Measurements from ENCODE around the gene TMEM59.
A peak's percentile ranks its signal among the peaks of the same experiment; 100 is the strongest.
"Not testable (repeated sequence)": the region's sequence is repeated elsewhere in the genome, so short reads cannot be mapped to it uniquely, and the experiment has no call there.

Gene TMEM59, protein sequence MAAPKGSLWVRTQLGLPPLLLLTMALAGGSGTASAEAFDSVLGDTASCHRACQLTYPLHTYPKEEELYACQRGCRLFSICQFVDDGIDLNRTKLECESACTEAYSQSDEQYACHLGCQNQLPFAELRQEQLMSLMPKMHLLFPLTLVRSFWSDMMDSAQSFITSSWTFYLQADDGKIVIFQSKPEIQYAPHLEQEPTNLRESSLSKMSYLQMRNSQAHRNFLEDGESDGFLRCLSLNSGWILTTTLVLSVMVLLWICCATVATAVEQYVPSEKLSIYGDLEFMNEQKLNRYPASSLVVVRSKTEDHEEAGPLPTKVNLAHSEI

DNA sequence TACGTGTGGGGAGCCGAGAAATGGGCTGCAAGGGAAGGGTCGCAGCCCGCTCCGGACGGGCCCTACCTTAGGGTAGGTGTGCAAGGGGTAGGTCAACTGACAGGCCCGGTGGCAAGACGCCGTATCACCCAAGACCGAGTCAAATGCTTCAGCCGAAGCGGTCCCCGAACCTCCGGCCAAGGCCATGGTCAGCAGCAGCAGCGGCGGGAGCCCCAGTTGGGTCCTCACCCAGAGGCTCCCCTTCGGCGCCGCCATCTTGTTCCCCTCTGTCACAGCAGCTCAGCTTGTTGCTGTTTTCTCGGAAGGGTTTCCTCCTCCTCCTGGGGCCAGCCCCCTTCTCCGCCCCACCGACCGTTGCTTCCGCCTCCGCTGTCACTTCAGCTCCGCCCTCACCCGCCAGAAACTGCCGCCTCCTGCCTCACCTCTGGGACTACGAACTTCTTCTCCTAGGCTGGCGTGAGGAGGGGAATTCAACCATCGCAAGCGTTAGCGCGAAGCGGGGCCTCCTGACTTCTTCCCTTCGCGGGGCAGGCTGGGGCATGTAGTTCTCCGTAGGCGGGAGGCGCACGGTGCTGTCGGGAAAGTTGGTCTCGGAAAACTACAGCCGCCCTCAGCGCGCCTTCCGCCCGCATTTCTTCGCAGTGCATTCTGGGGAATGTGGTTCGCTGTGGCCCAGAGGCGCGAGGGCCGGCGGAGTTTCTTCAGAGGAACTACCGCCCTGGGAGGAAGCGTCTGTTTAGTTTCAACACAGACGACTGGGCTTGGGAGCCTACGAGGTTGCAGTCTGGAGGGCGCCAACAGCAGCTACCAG is at the start of gene TMEM59, which contains the start of gene TCEANC2:
TMEM59 (minus strand) TSS at position 271 of the 811 bp plus-strand sequence; CDS start at position 255, 16 bp downstream.
TCEANC2 (plus strand) TSS at position 675 of the 811 bp plus-strand sequence. CDS start 815 bp downstream, outside the sequence.
- DNase-seq, result peak; percentile 80 to 99 (median 96)

DNA sequence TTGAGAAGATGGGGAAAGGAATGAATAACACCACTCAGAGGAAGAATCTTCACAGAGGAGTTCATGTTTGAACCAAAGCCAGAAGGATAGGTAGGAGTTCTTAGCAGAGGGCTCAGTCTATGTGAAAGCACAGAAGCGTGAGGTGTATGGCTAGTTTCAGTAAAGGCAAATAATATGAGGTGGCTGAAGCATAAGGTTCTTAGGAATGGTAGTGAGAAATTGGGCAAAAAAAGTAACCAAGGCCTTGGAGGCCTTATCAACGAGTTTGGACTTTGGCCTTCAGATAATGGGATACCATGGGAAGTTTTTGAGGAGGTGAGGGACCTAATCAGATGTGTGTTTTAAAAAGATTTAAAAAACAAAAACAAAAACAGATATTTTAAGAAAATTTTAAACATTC is 47.5 kb upstream of the TMEM59 start:
- DNase-seq, result no peak

DNA sequence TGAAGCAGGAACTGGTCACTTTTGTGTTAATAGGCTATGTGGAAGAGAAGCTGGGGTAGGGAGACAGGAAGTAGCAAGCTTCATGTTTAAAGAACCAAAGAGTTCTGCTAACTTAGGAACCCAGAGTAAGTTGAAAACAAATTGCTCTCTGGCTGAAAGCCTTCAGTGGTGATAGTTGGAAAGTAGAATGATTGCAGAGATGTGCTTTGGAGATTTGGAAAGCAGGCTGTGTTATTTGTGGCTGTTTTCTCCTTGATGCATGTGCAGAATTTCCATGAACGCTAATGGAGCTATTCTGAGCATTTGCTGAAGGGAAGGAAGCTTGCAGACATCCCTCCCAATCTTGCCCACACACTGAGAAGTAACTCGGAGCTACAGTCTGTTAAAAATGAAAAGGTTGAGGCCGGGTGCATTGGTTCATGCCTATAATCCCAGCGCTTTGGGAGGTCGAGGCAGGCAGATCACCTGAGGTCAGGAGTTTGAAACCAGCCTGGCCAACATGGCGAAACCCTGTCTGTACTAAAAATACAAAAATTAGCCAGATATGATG is 46.1 kb upstream of the TMEM59 start:
- DNase-seq, result no peak

DNA sequence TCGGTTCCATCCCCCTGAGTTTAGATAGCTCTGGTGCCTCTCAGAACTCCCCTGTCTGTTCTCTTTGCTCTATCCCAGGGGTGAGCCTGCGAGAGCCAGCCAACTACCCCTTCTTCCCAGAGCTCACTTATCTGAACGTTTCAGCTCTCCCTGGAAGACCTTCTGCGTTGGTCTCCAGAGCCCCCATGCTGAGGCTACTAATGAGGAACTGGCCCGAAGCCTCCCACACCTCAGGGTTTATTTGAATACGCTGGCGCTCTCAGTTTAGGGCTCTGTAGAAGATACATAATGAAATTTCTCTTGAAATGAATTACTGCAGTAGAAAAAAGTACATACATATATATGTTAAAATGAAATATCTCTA is 43.9 kb upstream of the TMEM59 start:
- DNase-seq, result no peak

DNA sequence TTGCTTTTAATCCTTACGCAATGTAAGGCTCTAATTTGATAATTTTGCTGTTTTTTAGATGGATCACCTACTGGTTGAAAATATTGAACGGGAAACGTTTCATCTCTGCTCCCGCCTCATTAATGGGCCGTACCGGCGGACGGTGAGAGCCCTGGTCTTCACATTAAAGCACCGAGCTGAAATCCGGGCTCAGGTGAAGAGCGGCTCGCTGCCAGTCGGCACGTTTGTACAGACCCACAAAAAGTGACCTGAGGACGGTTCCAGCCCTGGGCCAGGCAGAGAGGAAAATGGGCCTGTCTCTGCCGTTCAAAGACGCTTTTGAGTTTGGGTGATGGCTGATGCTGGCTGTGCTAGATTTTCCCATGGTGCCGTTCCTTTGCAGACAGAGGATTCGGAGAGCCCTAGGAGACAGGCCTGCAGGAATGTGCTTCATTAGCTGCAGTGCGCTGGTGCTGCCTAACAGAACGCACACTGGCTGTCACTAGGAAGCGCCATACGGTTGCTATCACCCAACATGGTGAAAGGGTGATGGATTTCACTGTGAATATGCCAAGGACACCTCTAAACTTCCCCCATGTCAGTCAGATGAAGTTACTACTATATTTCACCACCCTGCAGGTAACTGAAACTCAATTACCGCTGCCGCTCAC is 43.3 kb upstream of the TMEM59 start:
- DNase-seq, result no peak

DNA sequence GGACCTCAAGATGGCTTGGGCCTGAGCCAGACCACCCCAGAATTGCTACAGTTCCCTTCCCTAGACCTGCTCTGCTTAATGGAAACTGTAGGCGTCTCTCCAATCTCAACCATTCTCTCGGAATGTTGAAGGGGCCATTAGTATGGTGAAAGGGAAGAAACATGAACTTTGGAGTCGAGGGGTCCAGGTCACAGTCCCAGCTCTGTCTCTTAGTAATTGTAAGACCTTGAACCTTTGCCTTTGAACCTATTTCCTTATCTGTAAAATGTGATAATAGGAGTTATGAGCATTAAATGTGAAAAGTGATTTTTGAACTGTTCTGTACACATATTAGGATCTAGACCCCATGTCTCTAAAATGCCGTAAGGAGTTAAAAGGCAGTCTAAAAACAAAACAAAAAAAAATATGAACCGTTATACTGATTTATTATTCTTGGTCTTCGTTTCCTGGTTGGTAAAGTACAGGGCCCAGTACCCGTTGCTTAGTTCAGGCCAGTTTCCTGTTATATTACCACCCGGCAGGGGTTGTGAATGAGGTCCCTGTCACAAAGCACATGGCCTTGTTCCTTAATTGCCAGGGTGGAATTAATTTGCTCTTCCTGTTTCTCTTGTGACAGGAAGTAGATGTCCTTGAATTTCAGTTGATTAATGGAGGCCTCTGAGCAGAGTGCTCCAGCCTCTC is 42.7 kb upstream of the TMEM59 start:
- no peak for DNase-seq

DNA sequence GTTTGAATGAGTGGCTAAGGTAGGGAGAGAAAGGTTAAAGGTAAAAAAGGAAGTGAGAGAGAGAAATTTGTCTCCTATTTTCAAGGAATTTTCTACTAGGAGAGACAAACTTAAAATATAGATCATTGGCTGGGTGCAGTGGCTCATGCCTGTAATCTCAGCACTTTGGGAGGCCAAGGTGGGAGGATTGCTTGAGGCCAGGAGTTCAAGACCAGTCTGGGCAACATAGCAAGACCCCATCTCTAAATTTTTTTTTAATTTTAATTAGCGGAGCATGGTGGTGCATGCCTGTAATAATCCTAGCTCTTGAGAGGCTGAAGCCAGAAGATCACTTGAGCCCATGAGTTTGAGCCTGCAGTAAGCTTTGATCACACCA is 41.7 kb upstream of the TMEM59 start:
- not testable (repeated sequence) for DNase-seq

DNA sequence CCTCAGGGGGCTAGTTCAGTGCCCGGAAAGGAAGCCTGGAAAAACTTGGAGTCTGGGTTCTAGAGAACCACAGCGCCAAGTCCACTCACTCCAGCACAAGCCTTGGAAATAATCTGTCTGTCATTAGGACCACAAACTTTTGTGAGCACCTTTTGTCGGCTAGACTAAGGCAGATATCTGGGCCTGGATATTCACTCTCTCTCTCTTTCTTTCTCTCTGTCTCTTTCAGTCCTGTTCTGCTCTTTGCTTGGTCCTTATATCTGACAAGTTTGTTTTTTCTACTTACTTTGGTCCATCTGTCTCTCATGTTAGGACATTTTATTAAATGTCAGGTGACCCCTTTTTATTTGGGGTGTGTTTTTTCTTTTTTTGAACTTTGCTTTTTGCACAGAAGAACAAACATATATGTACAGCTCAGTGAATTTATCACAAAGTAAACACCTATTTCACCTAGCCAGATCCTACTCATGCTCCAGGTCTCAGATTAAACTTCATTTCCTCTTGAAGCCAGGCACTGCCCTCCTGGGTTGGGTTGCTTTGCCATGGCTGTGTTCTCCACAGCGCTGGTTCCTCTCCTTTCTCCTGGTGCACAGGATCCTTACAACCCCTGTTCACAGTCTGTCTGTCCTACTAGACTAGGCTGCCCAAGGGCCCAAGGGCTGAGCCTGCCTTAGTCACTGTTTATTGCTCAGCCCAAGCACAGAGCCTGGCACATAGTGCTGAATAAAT is 41.2 kb upstream of the TMEM59 start:
- DNase-seq, result no peak

DNA sequence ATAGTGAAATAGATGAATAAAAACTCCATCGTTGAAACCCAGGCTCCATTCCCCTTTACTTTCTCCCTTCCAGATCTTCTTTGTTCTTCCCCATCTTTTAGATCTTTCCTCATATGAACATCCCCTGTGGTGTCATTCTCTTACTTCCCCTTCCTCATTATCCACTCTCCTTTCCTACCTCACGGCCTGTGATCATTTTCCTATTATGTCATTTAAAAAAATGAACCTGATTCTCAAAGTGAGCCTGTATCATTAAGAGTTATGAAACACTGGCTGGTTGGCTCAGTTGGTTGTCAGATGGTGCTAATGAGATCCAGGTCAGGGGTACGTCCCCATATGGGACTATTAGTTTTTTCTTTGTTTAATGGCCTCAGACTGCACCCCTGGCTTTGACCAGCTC is 38.7 kb upstream of the TMEM59 start:
- DNase-seq, result no peak

DNA sequence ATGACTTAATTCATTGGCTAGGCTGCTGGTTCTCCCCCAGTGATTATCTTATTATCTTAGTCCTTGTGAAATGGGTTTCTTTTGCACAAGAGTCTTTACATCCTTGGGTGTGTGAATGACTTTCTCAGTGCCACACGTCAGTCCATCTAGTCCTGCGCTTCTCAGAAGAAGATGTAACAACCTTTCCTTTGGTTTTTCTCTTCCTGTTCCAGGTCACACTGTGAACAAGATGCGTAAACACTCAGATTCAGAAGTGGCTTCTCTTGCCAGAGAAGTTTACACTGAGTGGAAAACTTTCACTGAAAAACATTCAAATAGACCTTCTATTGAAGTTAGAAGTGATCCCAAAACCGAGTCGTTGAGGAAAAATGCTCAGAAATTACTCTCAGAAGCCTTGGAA is 35.4 kb upstream of the TMEM59 start:
- no peak for DNase-seq

DNA sequence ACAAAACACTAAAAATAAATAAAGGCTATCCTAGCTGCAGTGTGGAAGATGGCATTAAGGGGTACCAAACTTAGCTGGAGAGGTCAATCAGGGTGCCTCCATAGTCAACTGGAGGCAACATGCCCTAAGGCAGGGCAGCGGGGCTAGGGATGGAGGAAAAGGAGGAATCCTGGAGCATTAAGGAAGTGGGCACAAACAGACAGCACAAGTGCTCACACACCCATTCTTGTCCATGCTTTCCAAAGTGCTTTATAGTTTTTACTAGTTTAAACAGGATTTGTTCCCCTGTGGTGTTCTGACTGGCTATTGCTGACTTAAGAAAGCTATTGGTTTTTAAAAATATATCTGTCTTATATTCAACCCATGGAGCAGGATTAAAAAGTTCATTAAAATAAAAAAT is 33.8 kb upstream of the TMEM59 start:
- DNase-seq, result no peak

DNA sequence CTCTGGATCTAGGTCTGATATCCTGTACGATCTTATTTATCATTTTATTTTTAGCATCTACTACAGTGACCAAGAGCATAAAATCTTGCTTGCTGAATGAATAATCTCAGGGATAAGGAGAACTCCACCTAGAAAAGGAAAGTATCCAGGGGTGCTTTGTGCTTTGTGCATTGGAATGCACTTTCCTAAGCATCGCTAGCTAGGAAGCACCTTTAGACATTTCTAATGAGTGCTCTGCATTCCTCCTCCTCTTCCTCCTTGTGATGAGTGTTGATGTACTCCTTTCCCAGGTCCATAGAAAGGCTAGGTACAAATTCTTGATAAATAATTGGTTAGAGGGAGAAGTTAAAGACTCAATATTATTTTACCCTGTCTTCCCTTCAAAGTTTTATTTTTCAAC is 31.8 kb upstream of the TMEM59 start:
- DNase-seq, result no peak

DNA sequence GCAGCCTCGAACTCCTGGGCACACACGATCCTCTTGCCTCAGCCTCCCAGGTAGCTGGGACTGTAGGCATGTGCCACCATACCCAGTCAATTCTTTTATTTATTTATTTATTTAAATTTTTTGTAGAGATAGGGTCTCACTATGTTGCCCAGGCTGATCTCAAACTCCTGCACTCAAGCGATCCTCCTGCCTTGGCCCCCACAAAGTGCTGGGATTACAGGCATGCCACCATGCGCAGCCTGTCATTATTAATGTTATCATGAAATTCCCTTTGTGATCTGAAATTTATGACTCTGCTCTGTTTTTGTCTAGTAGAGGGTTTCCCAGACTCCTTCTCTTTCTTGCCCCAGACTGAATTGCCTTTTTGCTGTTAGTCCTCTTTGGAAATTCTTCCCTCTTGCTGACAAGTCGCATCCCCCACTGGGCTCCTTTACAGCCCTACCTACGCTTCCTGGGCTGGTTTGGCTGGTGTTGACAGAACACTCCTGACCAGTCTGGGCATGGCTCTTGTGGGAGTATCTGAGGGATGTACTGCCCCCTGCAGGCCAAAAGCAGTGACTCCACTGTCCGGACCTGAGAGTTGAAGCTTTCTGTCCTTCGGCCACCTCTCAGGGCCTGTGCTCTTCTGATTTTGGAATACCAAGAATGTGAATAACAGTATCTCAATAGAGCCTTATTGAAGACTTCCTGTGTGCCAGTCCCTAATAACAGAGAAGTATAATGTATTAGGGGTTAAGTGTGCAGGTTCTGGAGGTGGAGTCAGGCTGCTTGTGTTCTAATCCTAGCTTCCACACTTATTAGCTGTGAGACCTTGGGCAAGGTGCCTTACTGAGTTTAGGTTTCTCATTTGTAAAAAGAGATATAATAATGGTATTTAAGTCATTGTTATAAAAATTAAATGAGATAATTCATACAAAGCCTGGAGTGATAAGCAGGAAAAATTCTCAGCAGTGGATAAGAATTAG is 28.6 kb upstream of the TMEM59 start:
- DNase-seq, result peak in 6 of 14 donors; percentile 1 to 45 (median 6)

DNA sequence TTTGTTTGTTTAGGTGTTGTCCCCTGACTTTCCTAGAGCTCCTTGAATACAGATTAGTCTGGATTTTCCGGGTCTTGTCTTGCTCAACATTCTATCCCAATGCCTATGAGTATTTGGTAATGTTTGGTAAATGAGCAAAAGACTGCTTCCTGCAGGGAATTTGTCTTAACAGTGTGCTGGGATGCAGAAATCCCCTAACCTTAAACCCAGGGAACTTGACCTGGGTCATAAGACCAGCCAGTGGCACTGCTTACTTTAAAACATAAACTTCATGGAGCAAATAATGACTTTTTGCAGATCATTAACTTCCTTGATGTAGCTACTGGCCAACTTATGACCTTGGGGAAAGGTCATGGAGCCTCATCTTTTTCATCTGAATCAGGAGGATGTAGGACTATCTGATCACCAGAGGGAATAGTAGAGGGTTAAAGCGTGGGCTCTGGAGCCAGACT is 27.6 kb upstream of the TMEM59 start:
- no peak for DNase-seq

DNA sequence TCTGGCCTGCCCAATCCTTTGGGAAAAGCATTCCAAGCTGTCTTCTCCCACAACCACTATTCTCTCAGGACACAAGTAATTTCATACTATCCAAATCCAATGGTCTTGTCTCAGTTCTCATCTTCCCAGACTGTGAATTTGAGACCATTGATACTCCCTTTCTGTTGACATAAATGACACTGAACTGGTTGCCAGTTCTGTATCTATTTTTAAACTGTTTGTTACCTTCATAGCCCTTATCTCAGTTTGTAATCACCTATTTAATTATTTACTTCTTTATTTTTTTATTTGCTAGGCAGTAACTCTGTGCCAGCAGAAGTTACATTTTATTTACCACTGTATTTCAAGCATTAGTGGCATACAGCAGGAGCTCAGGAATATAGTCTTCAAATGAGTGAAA is 24.4 kb upstream of the TMEM59 start:
- no peak for DNase-seq

DNA sequence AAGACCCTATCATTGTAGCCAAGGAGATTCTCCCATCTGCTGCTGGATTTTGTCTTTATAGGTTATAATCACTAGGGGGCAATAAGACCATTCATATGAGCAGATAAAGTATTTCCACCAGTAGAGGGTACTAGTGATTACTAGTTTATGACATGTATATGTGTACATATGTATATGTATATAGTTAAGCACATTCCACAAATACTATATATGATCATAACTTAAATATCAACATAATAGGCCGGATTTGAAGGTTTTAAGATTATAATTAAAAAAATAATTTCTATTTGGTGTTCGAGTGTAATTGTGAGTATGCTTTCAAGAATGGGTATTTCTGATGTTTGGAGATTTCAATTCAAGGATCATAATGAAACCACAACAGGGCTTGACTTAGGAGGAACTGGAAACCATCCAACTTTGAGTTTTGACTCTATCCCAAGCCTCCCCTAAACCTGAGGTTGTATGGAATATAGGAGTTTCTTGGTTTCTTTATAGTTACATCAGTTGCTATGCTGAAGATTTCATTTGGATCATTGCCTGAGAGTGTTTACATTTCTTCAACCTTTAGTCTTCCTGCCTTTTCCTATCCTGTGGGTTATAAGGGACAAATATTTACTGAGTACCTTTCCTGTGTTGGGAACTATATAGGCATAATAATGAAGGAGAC is 17.3 kb upstream of the TMEM59 start:
- DNase-seq, result peak in 1 of 14 donors; percentile 46

DNA sequence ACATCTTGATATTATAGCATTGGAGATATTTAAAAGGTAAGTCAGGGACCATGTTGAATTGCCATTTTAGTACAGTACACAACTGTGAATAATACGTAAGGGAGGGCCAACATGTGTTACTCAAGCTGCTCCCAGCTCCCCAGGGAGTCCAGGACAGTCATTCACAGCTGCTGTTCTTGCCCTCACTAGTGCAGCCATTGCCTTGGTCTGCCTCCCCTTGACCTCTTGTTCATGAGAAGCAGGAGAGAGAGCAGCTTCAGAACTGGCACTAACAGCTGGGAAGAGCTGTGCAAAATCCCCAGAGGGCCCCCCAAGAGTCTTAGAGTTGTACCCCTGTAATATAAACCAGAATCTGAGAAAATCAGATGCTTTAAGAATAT is 16.8 kb upstream of the TMEM59 start:
- DNase-seq, result no peak

DNA sequence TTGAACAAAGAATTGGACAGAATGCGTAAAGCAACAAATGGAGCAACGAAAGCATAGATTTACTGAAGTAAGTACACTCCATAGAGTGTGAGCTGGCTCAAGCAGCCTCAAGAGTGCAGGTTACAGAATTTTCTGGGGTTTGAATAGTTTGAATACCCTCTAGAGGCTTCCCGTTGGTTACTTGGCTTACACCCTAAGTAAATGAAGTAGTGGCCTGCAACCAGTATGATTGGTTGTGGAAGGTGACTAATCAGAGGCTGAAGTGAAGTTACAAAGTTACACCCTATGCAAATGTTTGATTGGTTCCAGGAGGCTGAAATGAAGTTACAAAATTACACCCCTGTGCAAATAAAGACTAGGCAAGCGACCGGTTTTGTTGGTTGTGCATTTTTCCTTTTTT is 11.3 kb upstream of the TMEM59 start:
- no peak for DNase-seq

DNA sequence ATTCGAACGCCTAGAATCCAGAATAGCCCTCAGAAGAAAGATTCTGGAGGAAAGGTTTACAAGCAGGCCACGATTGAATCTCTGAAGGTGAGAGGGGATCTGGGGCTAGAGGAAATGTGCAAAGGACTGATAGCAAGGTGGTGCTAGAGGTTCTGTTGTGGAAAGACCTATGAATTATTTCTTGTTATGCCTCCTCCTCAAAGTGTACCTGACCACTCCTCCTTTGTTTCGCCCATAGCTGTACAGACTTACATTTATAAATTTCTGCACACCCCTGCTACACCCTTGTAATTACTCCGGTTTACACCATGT is 1.4 kb upstream of the TMEM59 start:
- DNase-seq, result no peak
